PC-9 (cell line): ENCODE results near the gene ZBTB9.

Source experiments
- CTCF ChIP-seq: fragments of 200-600 bp; sonication (generic); conservative IDR thresholded peaks from 2 replicates; pipeline ENCODE4 v1.6.1; 2017; ENCODE audit warnings: mixed run types, antibody characterized with exemption, mild to moderate bottlenecking, moderate library complexity
- EZH2 ChIP-seq: fragments of 200-600 bp; sonication (generic); IDR thresholded peaks from 2 replicates; pipeline ENCODE4 v1.8.0; 2017; ENCODE audit warnings: antibody characterized with exemption, low read depth

- TF ChIP-seq EZH2 (no peak), CTCF (no peak)
These were observed 23.1 kb upstream of the ZBTB9 start for GRCh38 chr6:33430991-33431879.
